RPMI8226 (cell line): ENCODE measurements around the gene PHF2.

Experiments
- DNase-seq: peaks from one replicate; pipeline ENCODE4 v3.0.0-alpha.2; 2015

Gene PHF2

GRCh38 chr9:93576258-93577077, at the start of gene PHF2:
Gene PHF2 (plus strand): TSS chr9:93576584. CDS start chr9:93576774, 190 bp downstream.
- peak; percentile 26 for DNase-seq

- DNase-seq = peak; percentile 7
These were observed 45.0 kb upstream of the PHF2 start for GRCh38 chr9:93531374-93531773.

GRCh38 chr9:93532141-93532540, 44.2 kb upstream of the PHF2 start:
- no peak for DNase-seq

- DNase-seq = no peak
These were observed 42.5 kb upstream of the PHF2 start for GRCh38 chr9:93533863-93534262.

GRCh38 chr9:93536167-93536566, 40.2 kb upstream of the PHF2 start:
- DNase-seq = no peak

- no peak for DNase-seq
These were observed 39.5 kb upstream of the PHF2 start for GRCh38 chr9:93536874-93537273.

GRCh38 chr9:93540305-93540704, 36.1 kb upstream of the PHF2 start:
- DNase-seq = no peak

- no peak for DNase-seq
These were observed 35.4 kb upstream of the PHF2 start for GRCh38 chr9:93541005-93541404.

GRCh38 chr9:93541581-93542349, 34.6 kb upstream of the PHF2 start:
- DNase-seq = no peak

GRCh38 chr9:93543117-93543516, 33.3 kb upstream of the PHF2 start:
- DNase-seq = no peak

GRCh38 chr9:93546356-93546755, 30.0 kb upstream of the PHF2 start:
- DNase-seq = no peak

- no peak for DNase-seq
These were observed 26.8 kb upstream of the PHF2 start for GRCh38 chr9:93549611-93550010.

- DNase-seq = no peak
These were observed 23.5 kb upstream of the PHF2 start for GRCh38 chr9:93552923-93553322.

- DNase-seq = no peak
These were observed 21.0 kb upstream of the PHF2 start for GRCh38 chr9:93555370-93555769.

GRCh38 chr9:93557366-93558137, 18.8 kb upstream of the PHF2 start:
- DNase-seq = no peak

GRCh38 chr9:93558503-93558902, 17.9 kb upstream of the PHF2 start:
- no peak for DNase-seq

- DNase-seq = no peak
These were observed 15.4 kb upstream of the PHF2 start for GRCh38 chr9:93560991-93561390.

GRCh38 chr9:93562157-93562556, 14.2 kb upstream of the PHF2 start:
- DNase-seq = no peak

- DNase-seq = no peak
These were observed 11.3 kb upstream of the PHF2 start for GRCh38 chr9:93565089-93565488.

GRCh38 chr9:93566408-93567270, 9.7 kb upstream of the PHF2 start:
- DNase-seq = peak; percentile 95

- no peak for DNase-seq
These were observed 9.0 kb upstream of the PHF2 start for GRCh38 chr9:93567271-93567959.

GRCh38 chr9:93568169-93568568, 8.2 kb upstream of the PHF2 start:
- no peak for DNase-seq
